DMS53 treated with DMSO at 0.1 percent for 48 hours (cell line): ENCODE results near the gene IGFBP3.

ENCODE experiments used
- DNase-seq: peaks from one replicate; lab custom pipeline; 2025; ENCODE audit not compliant: unreplicated experiment; lab: John Stamatoyannopoulos, UW

Gene IGFBP3

DNA sequence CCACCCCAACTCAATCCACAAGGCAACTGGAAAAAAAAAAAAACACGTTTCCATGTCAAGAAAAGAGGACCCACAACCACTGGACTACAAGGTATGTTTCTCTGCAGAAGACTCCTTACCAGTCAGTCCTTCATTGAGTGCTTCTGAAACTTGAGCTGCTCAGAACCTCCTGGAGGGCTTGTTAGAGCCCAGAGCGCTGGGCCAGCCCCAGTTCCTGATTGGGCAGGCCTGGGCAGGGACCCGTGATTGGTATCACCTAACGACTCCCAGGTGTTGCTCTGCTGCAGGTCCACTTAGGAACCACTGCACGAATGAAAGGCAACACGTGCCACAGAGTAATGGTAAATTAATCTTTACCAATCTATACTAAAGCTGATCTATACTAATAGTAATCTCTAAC, 47.7 kb downstream of the IGFBP3 start:
- DNase-seq, result no peak

DNA sequence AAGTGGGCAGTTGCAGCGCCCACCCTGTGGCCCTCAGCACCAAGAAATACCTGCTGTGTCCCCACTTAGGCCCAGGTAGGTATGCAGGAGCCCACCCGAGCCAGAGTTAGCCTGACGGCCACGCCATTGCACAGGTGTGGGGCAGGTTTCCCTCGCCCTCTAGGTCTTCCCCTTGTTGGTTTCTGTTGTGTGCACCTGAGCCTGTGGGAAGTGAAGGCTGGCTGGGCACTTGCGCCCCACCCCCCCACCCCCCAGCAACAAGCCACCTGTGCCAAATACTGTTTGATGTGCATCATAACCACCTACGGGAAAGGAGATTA, 48.1 kb downstream of the IGFBP3 start, which contains the start of gene CCDC201:
Gene CCDC201, minus strand, starts transcription at position 48 of the 320 bp plus-strand sequence. CDS start 75 bp downstream, outside the sequence.
- no peak for DNase-seq

DNA sequence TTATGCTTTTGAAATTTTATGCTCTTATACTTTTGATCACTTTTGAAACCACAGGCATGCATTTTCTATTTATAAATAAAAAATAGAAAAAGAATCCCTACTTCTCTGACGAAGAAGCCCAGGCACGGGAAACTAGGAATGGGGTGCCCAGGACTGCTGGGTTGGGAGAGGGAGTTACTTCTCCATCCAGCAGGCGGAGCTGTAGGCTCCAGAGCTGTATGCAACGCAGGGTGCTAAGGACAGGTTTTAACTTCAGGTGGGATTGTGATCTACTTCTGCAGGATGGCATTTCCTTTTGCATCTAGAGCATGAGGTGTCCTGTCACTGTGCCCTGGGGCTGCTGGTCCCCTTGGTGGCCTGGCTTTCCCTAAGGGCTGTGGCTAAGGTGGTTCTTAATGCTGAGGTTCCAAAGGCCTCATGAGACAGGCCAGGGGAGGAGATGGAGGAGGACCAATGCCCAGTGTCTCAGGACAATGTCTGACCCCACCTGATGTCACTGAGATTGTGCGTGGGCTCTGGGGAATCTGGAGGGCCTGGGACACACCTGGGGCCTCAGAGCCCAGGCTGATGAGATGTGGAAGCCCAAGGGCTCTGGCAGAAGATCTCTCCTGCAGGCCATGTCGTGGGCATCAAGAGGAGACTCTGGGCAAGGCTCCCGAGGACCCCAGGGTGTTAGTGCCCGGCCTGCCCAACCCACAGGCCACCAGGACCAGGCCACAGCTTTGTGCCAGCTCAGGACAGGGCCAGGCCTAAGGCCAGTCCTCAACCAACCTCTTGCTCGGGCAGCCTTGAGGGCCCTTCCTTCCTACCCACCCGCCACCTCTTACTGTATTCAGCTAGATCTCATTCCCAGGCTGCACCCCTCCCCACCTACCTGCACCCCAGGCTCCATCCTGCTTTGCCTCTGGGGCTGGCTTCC, 48.7 kb downstream of the IGFBP3 start:
- no peak for DNase-seq

DNA sequence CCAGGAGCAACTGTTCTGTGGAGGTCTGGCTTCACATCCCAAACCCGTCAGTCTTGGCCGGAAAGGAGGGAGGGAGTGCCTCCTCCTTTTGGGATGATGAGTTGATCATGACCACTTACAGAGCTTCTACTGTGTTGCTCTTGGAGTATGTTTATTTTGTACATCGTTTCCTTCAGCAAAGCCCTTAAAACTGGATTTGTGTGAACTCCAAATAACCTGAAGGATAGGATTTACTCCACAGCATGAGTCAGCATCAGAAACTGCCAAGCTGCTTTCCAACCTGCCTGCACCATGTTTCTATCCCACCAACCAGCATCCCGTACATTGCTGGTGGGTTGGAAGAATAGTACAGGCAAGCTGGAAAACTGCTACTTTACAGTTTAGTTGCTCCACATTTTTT, 51.6 kb downstream of the IGFBP3 start:
- peak; percentile 13 for DNase-seq

DNA sequence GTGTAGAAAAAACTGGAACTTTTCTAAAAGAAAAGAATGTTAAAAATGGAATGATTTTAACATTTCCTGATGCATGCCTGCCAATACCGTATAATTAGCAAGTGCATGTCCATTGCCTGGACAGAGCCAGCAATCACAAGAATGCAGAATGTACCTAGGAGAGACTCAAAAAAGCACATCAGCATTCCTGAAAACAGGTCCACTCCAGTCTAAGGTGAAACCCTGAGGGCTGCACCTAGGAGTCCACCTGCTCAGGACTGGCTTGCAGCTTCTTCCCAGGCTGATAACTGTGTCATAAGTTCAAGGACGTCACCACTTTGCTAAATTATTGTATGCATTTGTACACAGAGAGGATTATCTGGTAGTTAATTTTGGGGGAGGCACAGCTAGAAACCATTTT, 53.6 kb downstream of the IGFBP3 start:
- no peak for DNase-seq

DNA sequence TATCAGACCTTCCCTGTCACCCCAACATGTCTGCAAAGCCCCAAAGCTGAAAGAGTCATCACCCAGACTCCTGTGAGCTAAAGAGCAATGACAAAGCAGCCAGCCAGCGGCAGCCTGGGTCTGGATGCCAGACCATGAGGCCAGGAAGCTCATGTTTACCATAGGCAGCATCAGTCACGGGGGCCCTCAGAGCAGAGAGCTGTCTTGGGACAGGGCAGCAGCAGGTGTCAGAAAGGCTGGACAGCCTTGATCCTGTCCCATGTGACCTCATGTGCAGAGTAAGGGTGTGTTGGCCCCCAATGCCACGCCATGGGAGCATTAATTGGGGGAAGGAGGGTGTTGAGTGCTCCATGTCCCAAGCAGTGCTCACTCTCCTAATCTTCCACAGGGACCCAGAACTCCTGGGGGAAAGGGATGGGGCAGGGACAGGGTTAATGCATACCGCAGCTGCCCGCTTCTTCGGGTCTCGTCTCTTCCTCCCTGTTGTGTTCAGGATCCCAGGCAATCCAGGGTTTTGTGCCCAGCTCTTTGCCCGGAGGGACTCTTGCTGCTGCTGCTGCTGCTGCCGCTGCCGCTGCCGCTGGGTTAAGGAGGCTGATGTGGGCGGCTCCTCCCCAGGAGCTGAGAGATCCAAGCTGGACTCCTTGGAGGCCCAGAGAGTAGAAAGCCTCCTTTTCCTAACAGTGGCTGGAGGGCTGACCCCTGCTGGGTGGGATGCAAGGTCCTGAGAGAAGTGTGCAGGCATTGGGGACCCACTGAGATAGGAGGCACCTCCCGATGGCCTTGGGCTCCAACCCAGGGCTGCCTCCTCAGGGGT, 55.3 kb downstream of the IGFBP3 start:
- DNase-seq, result no peak

DNA sequence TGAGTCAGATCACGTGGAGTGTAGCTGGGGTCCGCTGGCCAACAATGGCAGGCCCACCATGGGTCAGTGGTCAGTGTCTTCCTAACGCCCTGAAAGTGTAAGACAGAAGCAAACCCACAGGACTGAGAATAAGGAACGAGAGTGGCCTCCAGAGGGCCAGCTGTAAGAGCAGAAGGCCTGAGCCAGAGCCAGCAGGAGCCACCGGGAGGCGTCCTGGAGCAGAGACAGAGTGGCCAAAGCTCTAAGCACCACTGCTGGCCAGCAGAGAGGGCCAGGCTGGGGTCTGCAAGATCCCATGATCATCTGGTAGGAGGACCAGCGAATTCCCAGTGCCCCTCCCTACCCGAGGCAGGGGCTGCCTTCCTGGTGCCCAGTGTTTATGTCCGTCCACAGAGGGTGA, 57.4 kb downstream of the IGFBP3 start:
- no peak for DNase-seq
